GM23338 (cell line): ENCODE measurements around the gene RNF130. TPM values are rescaled to one million over a fixed set of nuclear protein-coding genes. Genes with fewer than 3 reads are reported as not detected.

Source experiments
- ATAC-seq: fragments of 200-7000 bp; cut with Tn5 transposase; 3 replicates; pipeline ENCODE4 v1.9.1; 2020
- DNase-seq: peaks from one replicate; pipeline ENCODE4 v3.0.0-alpha.2; 2015; ENCODE audit warnings: low spot score
- H2AFZ ChIP-seq: fragments of 200-600 bp; sonication (generic); 2 replicates; pipeline ENCODE4 v1.8.0; 2016; ENCODE audit warnings: antibody characterized with exemption, mild to moderate bottlenecking, moderate library complexity
- H3F3A ChIP-seq: fragments of 200-600 bp; sonication (generic); replicated peaks from 2 replicates; pipeline ENCODE4 v1.8.0; 2017; ENCODE audit warnings: antibody characterized with exemption, mixed run types, low read depth
- H3K27ac ChIP-seq: fragments of 200-600 bp; sonication (generic); 2 replicates; pipeline ENCODE4 v1.6.1; 2016; ENCODE audit warnings: low read depth
- H3K27me3 ChIP-seq: fragments of 200-600 bp; sonication (generic); 2 replicates; pipeline ENCODE4 v1.8.0; 2016; ENCODE audit warnings: mild to moderate bottlenecking, mixed run types, moderate library complexity; ENCODE audit not compliant: insufficient read depth
- H3K36me3 ChIP-seq: fragments of 200-600 bp; sonication (generic); 2 replicates; pipeline ENCODE4 v1.8.0; 2016; ENCODE audit warnings: mild to moderate bottlenecking; ENCODE audit not compliant: insufficient read depth
- H3K4me1 ChIP-seq: fragments of 200-600 bp; sonication (generic); 2 replicates; pipeline ENCODE4 v1.8.0; 2016; ENCODE audit warnings: mild to moderate bottlenecking, moderate library complexity; ENCODE audit not compliant: insufficient read depth
- H3K4me2 ChIP-seq: fragments of 200-600 bp; sonication (generic); 2 replicates; pipeline ENCODE4 v1.7.1; 2017; ENCODE audit warnings: mixed run types
- H3K4me3 ChIP-seq: fragments of 200-600 bp; sonication (generic); 2 replicates; pipeline ENCODE4 v1.6.1; 2016; ENCODE audit warnings: mixed run types
- H3K79me2 ChIP-seq: fragments of 200-600 bp; sonication (generic); replicated peaks from 2 replicates; pipeline ENCODE4 v1.8.0; 2017; ENCODE audit warnings: mild to moderate bottlenecking; ENCODE audit not compliant: insufficient read depth
- H3K9me2 ChIP-seq: fragments of 200-600 bp; sonication (generic); 2 replicates; pipeline ENCODE4 v1.8.0; 2017; ENCODE audit not compliant: insufficient read depth
- H4K20me1 ChIP-seq: fragments of 200-600 bp; sonication (generic); replicated peaks from 2 replicates; pipeline ENCODE4 v1.8.0; 2017; ENCODE audit warnings: mild to moderate bottlenecking; ENCODE audit not compliant: insufficient read depth
- H3K27ac Mint-ChIP-seq: 2 replicates; pipeline ENCODE4 v1.8.0; 2020; ENCODE audit warnings: inconsistent platforms, mild to moderate bottlenecking, moderate library complexity, mixed read lengths
- H3K27me3 Mint-ChIP-seq: 3 replicates; pipeline ENCODE4 v1.8.0; 2022; ENCODE audit warnings: low read depth, mild to moderate bottlenecking, moderate library complexity, mixed read lengths, inconsistent platforms; ENCODE audit not compliant: insufficient read depth, poor library complexity
- H3K36me3 Mint-ChIP-seq: 3 replicates; pipeline ENCODE4 v1.8.0; 2021; ENCODE audit warnings: low read depth, mild to moderate bottlenecking, inconsistent platforms, moderate library complexity, mixed read lengths
- H3K4me1 Mint-ChIP-seq: 3 replicates; pipeline ENCODE4 v1.8.0; 2020; ENCODE audit warnings: mild to moderate bottlenecking, inconsistent platforms, mixed read lengths
- H3K4me3 Mint-ChIP-seq: 3 replicates; pipeline ENCODE4 v1.8.0; 2021; ENCODE audit warnings: moderate library complexity, mild to moderate bottlenecking, inconsistent platforms, mixed read lengths
- H3K9me3 Mint-ChIP-seq: 3 replicates; pipeline ENCODE4 v1.8.0; 2020; ENCODE audit warnings: moderate library complexity, mild to moderate bottlenecking, inconsistent platforms, mixed read lengths
- CREB1 ChIP-seq: fragments of 250-450 bp; sonication (Bioruptor Pico); IDR thresholded peaks from 2 replicates; pipeline ENCODE4 v1.5.0; 2020; ENCODE audit warnings: low read depth, mild to moderate bottlenecking, moderate library complexity
- EZH2 ChIP-seq: fragments of 200-600 bp; sonication (generic); IDR thresholded peaks from one replicate; pipeline ENCODE4 v1.8.0; 2017; ENCODE audit warnings: antibody characterized with exemption, mild to moderate bottlenecking, low read depth; ENCODE audit not compliant: unreplicated experiment
- EZH2phosphoT487 ChIP-seq: fragments of 200-600 bp; sonication (generic); IDR thresholded peaks from one replicate; pipeline ENCODE4 v1.8.1; 2018; ENCODE audit warnings: antibody characterized with exemption; ENCODE audit not compliant: unreplicated experiment
- JUNB ChIP-seq: IDR thresholded peaks from one replicate; pipeline ENCODE4 v1.6.1; 2016; ENCODE audit warnings: antibody characterized with exemption; ENCODE audit not compliant: unreplicated experiment
- NANOG ChIP-seq: IDR thresholded peaks from 2 replicates; pipeline ENCODE4 v1.6.1; 2016; ENCODE audit warnings: antibody characterized with exemption, borderline replicate concordance
- POLR2AphosphoS5 ChIP-seq: IDR thresholded peaks from 2 replicates; pipeline ENCODE4 v1.6.1; 2016; ENCODE audit warnings: antibody characterized with exemption, low read depth
- STAT1 ChIP-seq: IDR thresholded peaks from one replicate; pipeline ENCODE4 v1.6.1; 2016; ENCODE audit warnings: antibody characterized with exemption; ENCODE audit not compliant: unreplicated experiment
- ZNF114 ChIP-seq: fragments of 250-450 bp; sonication (Bioruptor Pico); IDR thresholded peaks from 2 replicates; pipeline ENCODE4 v1.5.0; 2020; ENCODE audit warnings: mild to moderate bottlenecking, moderate library complexity
- ZNF331 ChIP-seq: fragments of 250-450 bp; sonication (Bioruptor Pico); IDR thresholded peaks from 2 replicates; pipeline ENCODE4 v1.5.0; 2020; ENCODE audit warnings: low read depth, mild to moderate bottlenecking, moderate library complexity
- polyA plus RNA-seq: library from polyadenylated mRNA; unstranded; fragments of >200 nt; fragmentation: Nextera tagmentation; extraction: Ambion mirVana; gene quantifications from 2 replicates; pipeline ENCODE4 v1.2.1, GENCODE V29; 2016
- total RNA-seq: library from RNA; depleted of rRNA; stranded (reverse); fragments of >200 nt; shearing (Covaris generic); gene quantifications from 2 replicates; pipeline ENCODE4 v1.2.3, GENCODE V29; 2014
- TF ChIP-seq, protein P1 (sequence below), 2 experiments: fragments of 200-600 bp in 1 of 2; sonication (generic) in 1 of 2; conservative IDR thresholded peaks; 2 replicates each; pipeline versions ENCODE4 v1.5.1 to v1.6.1; 2016 to 2017; ENCODE audit warnings: antibody characterized with exemption in 2 of 2, low read depth in 2 of 2, mild to moderate bottlenecking in 2 of 2, moderate library complexity in 1 of 2
- TF ChIP-seq, protein P2 (sequence below): IDR thresholded peaks from one replicate; pipeline ENCODE4 v1.6.1; 2018; ENCODE audit warnings: antibody characterized with exemption; ENCODE audit not compliant: unreplicated experiment
- TF ChIP-seq, protein P3 (sequence below): IDR thresholded peaks from 2 replicates; pipeline ENCODE4 v1.6.1; 2016; ENCODE audit warnings: antibody characterized with exemption
- TF ChIP-seq, protein P4 (sequence below): fragments of 250-450 bp; sonication (Bioruptor Pico); IDR thresholded peaks from 2 replicates; pipeline ENCODE4 v1.5.0; 2020; ENCODE audit warnings: mild to moderate bottlenecking, moderate library complexity

The RNF130 gene
- total and polyA plus RNA-seq, 2 experiments from 2014 or later = 60.1 to 97.3 TPM

DNA sequence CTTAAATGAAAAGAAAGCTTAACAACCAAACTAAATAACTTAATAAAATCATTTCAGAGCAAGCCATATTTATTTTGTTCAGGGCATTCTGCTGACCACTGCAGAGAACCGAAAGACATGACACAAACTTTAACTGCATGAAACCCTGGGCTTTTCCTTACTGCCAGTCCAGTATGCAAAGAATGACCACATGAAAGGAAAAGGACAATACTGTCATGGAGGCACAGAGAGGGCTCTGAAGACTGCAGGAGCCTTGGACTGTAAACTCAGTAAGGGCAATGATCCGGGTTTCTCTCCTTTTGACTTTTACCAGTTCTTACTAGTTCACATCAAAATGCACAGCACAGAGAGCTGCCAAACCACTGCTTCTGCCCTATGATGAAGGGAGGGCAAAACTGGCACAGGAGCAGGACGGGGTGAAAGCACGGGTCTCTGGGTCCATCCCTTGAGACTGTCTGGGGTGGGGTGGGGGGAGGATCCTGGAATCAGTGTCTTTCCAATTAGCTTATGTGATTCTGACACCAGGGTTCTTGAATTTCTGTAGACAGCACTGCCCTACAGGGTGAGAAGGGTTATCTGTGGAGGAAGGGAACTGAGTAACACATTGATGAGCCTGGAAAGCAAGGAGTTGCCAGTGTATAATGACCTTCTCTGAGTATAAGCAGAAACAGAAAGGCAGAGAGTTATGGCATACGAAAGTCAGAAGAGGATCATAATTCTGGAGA lies 44.7 kb downstream of the RNF130 start:
- Mint-ChIP-seq H3K4me1 (peaks cover 23% of the 10 kb centered on the region), H3K4me3 (no peak overlapping the region), H3K27ac (peak overlapping the region; percentile 49), H3K9me3 (no peaks in the 10 kb centered on the region), H3K27me3 (no peaks in the 10 kb centered on the region), H3K36me3 (peaks cover 5% of the 10 kb centered on the region)
- H3K4me2 ChIP-seq = no peak overlapping the region
- TF ChIP-seq EZH2 (no peak), NANOG (no peak), EZH2phosphoT487 (no peak), CREB1 (CRISPR knock-in tag) (no peak), ZNF331 (CRISPR knock-in tag) (no peak), ZNF114 (CRISPR knock-in tag) (no peak), POLR2AphosphoS5 (no peak), JUNB (no peak), STAT1 (no peak)
- TF ChIP-seq, protein P1, sequence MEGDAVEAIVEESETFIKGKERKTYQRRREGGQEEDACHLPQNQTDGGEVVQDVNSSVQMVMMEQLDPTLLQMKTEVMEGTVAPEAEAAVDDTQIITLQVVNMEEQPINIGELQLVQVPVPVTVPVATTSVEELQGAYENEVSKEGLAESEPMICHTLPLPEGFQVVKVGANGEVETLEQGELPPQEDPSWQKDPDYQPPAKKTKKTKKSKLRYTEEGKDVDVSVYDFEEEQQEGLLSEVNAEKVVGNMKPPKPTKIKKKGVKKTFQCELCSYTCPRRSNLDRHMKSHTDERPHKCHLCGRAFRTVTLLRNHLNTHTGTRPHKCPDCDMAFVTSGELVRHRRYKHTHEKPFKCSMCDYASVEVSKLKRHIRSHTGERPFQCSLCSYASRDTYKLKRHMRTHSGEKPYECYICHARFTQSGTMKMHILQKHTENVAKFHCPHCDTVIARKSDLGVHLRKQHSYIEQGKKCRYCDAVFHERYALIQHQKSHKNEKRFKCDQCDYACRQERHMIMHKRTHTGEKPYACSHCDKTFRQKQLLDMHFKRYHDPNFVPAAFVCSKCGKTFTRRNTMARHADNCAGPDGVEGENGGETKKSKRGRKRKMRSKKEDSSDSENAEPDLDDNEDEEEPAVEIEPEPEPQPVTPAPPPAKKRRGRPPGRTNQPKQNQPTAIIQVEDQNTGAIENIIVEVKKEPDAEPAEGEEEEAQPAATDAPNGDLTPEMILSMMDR (conservative IDR thresholded peaks at IDR 0.05; ENCODE audit: low read depth in 2 of 2) = no peak
- TF ChIP-seq, protein P2, sequence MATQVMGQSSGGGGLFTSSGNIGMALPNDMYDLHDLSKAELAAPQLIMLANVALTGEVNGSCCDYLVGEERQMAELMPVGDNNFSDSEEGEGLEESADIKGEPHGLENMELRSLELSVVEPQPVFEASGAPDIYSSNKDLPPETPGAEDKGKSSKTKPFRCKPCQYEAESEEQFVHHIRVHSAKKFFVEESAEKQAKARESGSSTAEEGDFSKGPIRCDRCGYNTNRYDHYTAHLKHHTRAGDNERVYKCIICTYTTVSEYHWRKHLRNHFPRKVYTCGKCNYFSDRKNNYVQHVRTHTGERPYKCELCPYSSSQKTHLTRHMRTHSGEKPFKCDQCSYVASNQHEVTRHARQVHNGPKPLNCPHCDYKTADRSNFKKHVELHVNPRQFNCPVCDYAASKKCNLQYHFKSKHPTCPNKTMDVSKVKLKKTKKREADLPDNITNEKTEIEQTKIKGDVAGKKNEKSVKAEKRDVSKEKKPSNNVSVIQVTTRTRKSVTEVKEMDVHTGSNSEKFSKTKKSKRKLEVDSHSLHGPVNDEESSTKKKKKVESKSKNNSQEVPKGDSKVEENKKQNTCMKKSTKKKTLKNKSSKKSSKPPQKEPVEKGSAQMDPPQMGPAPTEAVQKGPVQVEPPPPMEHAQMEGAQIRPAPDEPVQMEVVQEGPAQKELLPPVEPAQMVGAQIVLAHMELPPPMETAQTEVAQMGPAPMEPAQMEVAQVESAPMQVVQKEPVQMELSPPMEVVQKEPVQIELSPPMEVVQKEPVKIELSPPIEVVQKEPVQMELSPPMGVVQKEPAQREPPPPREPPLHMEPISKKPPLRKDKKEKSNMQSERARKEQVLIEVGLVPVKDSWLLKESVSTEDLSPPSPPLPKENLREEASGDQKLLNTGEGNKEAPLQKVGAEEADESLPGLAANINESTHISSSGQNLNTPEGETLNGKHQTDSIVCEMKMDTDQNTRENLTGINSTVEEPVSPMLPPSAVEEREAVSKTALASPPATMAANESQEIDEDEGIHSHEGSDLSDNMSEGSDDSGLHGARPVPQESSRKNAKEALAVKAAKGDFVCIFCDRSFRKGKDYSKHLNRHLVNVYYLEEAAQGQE = no peak
- TF ChIP-seq, protein P3, sequence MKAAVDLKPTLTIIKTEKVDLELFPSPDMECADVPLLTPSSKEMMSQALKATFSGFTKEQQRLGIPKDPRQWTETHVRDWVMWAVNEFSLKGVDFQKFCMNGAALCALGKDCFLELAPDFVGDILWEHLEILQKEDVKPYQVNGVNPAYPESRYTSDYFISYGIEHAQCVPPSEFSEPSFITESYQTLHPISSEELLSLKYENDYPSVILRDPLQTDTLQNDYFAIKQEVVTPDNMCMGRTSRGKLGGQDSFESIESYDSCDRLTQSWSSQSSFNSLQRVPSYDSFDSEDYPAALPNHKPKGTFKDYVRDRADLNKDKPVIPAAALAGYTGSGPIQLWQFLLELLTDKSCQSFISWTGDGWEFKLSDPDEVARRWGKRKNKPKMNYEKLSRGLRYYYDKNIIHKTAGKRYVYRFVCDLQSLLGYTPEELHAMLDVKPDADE = no peak
- TF ChIP-seq, protein P4, sequence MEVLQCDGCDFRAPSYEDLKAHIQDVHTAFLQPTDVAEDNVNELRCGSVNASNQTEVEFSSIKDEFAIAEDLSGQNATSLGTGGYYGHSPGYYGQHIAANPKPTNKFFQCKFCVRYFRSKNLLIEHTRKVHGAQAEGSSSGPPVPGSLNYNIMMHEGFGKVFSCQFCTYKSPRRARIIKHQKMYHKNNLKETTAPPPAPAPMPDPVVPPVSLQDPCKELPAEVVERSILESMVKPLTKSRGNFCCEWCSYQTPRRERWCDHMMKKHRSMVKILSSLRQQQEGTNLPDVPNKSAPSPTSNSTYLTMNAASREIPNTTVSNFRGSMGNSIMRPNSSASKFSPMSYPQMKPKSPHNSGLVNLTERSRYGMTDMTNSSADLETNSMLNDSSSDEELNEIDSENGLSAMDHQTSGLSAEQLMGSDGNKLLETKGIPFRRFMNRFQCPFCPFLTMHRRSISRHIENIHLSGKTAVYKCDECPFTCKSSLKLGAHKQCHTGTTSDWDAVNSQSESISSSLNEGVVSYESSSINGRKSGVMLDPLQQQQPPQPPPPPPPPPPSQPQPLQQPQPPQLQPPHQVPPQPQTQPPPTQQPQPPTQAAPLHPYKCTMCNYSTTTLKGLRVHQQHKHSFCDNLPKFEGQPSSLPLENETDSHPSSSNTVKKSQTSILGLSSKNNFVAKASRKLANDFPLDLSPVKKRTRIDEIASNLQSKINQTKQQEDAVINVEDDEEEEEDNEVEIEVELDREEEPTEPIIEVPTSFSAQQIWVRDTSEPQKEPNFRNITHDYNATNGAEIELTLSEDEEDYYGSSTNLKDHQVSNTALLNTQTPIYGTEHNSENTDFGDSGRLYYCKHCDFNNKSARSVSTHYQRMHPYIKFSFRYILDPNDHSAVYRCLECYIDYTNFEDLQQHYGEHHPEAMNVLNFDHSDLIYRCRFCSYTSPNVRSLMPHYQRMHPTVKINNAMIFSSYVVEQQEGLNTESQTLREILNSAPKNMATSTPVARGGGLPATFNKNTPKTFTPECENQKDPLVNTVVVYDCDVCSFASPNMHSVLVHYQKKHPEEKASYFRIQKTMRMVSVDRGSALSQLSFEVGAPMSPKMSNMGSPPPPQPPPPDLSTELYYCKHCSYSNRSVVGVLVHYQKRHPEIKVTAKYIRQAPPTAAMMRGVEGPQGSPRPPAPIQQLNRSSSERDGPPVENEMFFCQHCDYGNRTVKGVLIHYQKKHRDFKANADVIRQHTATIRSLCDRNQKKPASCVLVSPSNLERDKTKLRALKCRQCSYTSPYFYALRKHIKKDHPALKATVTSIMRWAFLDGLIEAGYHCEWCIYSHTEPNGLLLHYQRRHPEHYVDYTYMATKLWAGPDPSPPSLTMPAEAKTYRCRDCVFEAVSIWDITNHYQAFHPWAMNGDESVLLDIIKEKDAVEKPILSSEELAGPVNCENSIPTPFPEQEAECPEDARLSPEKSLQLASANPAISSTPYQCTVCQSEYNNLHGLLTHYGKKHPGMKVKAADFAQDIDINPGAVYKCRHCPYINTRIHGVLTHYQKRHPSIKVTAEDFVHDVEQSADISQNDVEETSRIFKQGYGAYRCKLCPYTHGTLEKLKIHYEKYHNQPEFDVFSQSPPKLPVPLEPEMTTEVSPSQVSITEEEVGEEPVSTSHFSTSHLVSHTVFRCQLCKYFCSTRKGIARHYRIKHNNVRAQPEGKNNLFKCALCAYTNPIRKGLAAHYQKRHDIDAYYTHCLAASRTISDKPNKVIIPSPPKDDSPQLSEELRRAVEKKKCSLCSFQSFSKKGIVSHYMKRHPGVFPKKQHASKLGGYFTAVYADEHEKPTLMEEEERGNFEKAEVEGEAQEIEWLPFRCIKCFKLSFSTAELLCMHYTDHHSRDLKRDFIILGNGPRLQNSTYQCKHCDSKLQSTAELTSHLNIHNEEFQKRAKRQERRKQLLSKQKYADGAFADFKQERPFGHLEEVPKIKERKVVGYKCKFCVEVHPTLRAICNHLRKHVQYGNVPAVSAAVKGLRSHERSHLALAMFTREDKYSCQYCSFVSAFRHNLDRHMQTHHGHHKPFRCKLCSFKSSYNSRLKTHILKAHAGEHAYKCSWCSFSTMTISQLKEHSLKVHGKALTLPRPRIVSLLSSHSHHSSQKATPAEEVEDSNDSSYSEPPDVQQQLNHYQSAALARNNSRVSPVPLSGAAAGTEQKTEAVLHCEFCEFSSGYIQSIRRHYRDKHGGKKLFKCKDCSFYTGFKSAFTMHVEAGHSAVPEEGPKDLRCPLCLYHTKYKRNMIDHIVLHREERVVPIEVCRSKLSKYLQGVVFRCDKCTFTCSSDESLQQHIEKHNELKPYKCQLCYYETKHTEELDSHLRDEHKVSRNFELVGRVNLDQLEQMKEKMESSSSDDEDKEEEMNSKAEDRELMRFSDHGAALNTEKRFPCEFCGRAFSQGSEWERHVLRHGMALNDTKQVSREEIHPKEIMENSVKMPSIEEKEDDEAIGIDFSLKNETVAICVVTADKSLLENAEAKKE (CRISPR knock-in tag) = no peak
- H3K9me2 ChIP-seq = no peaks in the 10 kb centered on the region
- H3K4me1 ChIP-seq = no peaks in the 10 kb centered on the region; the same call in 1 of the 2 replicates
- ATAC-seq (no peak; the same call in 1 of the 3 replicates), DNase-seq (no peak)
- no peak overlapping the region for H2AFZ ChIP-seq
- H3K36me3 ChIP-seq = no peaks in the 10 kb centered on the region
- H4K20me1 ChIP-seq = peaks cover 8% of the 10 kb centered on the region; the same call in 1 of the 2 replicates
- H3K4me3 ChIP-seq = no peak overlapping the region
- no peak overlapping the region for H3K27ac ChIP-seq
- no peaks in the 10 kb centered on the region for H3K27me3 ChIP-seq
- no peaks in the 10 kb centered on the region for H3F3A ChIP-seq
- H3K79me2 ChIP-seq = no peaks in the 10 kb centered on the region; the same call in 1 of the 2 replicates
